HG03280 (cell line): ENCODE results near the gene TUBB6.

Experiments
- ATAC-seq: cut with Tn5 transposase; IDR thresholded peaks from one replicate; pipeline ENCODE4 v1.9.1; 2021; ENCODE audit warnings: mild to moderate bottlenecking, moderate library complexity; ENCODE audit not compliant: unreplicated experiment

TUBB6 gene

DNA sequence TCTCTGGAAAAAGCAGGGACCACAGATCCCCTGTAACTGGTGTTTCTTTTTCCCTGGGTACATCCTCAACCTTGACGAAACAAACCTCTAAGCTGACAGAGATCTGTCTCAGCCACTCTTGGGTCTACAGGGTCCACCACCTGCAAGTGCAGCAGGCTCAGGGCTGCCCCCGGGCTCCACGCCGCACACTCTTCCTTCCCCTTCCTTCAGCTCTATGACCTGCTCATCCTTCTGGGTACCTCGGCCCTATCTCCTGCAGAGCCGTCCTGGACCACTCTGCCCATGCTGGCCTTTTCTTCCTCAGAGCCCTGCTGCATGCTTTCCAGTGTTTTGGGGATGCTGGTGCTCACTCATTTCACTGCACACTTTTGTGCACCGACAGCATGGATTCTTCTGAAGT lies 27.5 kb downstream of the TUBB6 start:
- ATAC-seq, result no peak

DNA sequence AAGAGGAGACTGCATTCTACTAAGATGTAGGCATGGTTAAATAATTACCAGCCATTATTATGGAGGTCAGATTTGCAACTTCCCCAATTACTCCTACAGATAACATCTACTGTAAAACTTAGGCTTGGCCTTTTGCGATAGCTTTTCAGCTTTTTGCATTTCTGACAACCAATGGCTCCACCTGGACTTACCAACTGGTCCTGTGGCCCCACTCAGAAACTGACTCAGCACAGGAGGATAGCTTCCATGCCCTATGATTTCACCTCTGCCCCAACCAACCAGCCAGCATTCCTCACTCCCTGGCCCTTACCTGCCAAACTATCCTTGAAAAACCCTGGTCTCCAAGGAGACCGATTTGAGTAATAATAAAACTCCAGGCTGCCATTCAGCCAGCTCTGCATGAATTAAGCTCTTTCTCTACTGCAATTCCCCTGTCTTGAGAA lies 28.2 kb downstream of the TUBB6 start:
- no peak for ATAC-seq

DNA sequence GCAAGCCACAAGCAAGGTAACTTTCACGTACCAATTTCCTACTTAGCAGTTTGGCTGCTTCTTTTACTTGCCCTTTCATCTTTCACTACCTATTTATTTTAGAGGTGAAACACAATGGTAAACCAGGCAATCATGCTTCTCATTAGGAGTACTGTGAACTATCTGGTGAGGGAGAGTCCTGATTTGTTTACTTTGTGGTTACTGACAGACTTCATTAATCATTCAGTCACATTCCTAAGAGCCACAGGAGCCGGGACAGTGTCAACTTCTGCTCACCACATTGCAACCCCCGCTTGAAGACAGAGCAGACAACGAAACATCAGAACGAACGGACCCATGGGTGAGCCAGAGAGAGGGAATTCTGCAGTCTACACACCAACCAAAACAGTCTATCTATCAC lies 28.8 kb downstream of the TUBB6 start:
- ATAC-seq, result no peak

- ATAC-seq, result no peak
Observed at GRCh38 chr18:12338382-12338781, 30.3 kb downstream of the TUBB6 start.

- no peak for ATAC-seq
Observed at GRCh38 chr18:12340945-12341660, 33.1 kb downstream of the TUBB6 start.

- no peak for ATAC-seq
Observed at GRCh38 chr18:12342661-12343060, 34.6 kb downstream of the TUBB6 start.

DNA sequence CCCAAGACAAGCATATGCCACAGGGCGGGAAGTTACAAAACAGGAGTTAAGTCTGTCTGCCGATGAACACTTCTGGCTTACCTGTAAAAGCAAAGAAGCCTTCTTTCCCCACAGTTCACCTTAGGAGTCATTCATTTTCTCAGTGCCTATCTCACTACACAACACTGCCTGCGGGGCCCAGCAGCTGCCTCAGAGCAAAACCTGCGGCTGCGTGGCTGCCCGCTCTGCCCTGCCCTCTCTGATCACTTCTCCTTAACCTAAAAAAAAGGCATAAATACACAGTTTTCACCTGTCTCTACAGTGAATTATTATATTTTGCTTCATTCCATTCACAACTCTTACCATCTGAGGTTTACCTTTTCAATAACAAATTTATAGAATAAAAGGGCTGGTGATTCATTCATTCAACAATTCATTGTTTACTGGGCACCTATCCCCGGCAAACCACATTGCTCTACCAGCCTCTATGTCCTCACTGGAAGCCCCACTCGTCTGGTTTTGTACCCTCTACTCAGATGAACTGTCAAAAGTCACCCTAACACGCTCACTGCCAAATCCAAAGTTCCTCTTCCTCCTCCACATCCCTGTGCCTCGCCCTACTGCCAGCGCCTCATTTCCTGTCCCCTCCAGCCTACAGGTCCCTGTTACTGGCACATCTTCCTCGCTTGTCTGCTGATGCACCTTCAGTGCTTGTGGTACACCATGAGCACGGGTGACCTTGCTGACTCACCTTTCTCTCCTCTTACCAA lies 37.6 kb downstream of the TUBB6 start:
- ATAC-seq, result no peak

DNA sequence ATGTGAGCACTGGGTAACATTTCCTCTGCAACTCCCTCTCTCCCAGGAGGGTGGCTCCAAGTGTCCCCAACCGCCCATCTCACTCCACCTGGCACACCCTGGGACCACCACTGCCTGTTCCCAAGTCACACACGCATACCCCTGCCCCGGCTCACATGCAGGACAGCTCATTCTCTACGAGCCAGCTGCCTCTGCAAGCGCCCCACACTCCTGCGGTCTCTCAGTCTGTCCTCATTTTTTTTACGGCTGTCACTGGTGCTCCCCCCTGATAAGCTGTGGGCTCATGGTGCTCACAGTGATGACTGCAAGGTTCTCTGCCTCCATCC lies 38.2 kb downstream of the TUBB6 start:
- ATAC-seq, result no peak

- no peak for ATAC-seq
Observed at GRCh38 chr18:12347895-12348294, 39.9 kb downstream of the TUBB6 start.

GRCh38 chr18:12352188-12352587 lies 44.1 kb downstream of the TUBB6 start:
- no peak for ATAC-seq

DNA sequence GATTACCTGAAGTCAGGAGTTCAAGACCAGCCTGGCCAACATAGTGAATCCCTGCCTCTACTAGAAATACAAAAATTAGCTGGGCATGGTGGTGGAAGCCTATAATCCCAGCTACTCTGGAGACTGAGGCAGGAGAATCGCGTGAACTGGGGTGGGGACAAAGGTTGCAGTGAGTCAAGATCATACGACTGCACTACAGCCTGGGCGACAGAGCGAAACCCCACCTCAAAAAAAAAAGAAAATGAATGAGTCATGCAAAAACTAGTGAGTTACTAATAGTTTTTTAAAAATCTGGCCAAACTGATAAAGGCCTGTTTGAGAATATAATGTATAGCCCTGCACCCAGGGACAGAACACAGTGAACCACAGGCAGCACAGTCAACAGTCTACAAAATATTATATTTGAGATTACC lies 51.5 kb downstream of the TUBB6 start:
- ATAC-seq, result no peak

DNA sequence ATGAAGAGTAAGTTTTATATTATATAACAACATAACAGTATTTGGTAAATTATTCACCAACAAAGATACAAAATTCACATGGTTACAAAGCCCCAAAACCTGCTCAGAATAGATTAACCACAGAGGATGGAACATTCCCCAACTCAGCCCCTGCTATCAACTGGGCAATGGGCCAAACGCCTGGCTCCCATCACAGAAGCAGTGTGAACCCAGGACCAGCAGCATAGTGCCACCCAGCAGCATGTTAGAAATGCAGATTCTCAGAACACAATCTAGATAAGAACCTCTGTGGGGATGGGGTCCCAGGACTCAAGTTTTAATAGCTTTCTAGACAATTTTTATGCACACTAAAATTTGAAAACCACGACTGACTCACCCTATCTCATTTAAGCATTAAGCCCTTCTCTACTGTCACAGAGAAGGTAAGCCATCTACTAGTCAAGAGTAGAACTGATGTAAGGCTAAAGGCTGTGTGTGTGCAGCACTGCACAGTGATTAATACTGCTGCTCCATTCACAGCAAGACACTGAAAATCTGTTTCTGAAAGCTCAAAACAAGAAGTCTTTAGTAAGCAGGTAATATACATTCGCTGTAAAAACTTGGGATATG lies 53.8 kb downstream of the TUBB6 start:
- no peak for ATAC-seq

GRCh38 chr18:12362473-12363174 lies 54.6 kb downstream of the TUBB6 start:
- ATAC-seq, result no peak

DNA sequence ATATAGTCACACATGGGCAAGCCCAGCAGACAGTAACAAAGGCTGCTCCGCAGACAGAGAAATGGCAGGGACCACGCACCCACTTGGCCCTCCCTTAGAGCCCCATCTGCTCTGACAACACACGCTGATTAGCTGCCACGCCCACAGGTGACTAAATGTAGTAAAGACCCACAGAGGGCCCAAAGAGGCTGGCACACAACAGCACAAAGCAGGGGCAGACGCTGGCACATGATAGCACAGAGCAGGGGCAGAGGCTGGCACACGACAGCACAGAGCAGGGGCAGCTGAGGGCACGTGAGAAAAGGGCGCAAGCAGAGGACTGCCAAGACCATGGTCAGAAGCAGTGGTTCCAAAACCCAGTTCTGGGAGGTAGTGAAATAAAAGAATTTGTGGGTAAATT lies 58.3 kb downstream of the TUBB6 start:
- ATAC-seq, result no peak

DNA sequence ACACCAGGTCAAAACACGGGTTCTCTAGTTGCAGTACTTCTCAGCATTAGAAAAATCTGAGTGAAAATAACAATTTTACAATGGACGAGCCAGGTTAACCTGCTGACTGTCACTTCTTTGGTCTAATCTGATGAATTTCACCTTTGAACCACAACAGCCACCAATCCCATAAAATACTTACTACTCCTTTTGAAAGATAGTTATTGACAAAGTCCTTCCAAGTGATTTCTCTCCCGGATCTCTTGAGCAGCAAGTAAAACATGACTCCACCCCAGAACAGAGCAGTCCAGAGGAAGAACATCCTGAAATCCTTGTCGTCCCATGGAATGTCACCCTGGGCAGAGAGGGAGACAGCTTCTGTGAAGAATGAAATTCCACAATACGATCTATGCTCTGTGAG lies 58.7 kb downstream of the TUBB6 start:
- ATAC-seq, result no peak

DNA sequence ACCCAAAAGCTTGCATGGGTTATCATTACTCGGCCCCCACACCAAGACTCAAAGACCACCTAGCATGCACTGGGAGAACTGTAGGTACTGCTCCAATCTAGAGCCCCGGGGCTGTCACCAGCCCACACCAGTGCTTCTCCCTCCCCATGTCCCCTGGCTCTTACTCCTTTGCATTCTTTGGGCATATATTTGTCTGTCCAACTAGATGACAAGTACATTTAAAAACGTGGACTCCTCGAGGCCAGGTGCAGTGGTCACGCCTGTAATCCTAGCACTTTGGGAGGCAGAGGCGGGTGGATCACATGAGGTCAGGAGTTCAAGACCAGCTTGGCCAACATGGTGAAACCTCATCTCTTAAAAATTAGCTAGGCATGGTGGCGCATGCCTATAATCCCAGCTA lies 61.2 kb downstream of the TUBB6 start:
- no peak for ATAC-seq

DNA sequence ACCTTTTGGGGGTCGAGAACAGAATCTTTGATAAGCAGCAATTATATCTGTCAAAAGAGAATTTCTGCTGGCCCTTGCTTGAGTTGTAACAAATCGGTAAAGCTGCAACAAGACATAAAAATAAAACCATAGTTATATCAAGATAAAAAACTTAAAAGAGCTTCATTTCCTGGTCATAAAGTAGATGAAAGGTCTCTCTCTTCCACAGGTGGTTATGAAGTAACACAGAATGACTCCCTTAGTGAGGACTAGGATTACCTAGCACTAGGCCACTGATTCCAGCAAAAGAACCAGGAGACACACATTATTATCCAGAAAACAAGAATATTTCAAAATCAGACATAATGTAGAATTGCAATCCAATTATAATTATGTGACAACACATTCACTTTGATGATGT lies 63.5 kb downstream of the TUBB6 start:
- no peak for ATAC-seq

GRCh38 chr18:12372406-12372805 lies 64.4 kb downstream of the TUBB6 start:
- ATAC-seq, result no peak

DNA sequence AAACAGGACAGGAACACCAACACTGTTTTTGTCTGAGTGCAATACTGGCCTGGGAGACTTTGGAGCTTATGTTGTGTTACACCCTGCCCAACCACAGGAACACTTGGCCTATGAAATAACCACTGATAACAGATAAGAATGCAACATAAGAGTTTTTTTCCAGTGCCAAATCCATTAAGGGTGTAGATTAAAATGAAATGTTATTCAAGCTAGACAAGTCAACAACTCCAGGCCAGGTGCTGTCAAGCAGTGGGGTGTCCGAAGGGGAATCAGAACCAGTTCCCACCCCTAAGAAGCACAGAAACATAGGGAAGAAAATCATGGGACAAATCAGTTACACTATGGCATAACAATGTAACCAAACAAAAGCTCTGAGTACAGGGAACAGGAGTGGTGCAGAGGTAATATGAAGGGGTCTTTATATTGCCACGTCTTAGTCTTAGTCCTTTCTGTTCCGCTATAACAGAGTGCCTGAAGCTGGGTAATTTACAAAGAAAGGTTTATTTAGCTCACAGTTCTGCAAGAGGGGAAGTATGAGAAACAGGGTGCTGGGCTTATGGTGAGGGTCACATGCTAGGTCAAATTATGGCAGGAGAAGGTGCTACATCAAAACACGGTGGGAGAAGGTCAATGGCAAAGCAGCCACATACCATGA lies 65.2 kb downstream of the TUBB6 start:
- no peak for ATAC-seq

DNA sequence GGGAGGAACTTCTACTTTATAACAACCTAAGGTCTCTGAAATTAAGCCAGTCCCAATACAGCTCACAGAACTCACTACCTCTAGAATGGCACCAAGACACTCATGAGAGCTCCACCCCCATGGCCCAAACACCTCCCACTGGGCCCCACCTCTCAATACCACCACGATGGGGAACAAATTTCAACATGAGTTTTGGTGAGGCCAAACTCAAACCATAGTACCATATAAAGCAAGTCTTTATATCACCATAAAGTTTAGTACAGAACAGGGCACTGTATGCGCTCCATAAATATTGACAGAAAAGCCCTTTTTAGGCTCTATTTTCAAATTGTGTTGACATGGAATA lies 65.7 kb downstream of the TUBB6 start:
- no peak for ATAC-seq

- no peak for ATAC-seq
Observed at GRCh38 chr18:12374401-12374800, 66.4 kb downstream of the TUBB6 start.
